Measurements from ENCODE around the gene CAMK2N1.
"Not testable (repeated sequence)": the region's sequence is repeated elsewhere in the genome, so short reads cannot be mapped to it uniquely, and the experiment has no call there.

Gene CAMK2N1

DNA sequence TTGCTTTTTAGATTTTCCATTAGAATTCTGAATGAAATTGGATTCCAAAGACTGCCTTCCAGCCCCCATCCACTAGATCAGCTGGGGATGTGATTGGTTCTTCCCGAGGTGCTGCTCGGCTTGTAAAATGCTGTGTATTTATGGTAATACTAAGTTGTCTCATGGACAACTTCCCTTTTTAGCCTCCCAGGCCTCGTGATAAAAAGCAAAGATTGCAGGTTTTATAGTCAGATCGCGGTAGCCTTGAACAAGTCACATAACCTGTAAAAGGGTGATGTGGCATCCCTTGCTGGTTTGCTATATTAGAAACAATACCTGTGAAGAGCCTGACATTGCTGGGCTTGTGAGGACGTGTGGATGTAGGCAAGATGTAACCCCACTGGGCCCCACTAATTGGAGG is 11.5 kb upstream of the CAMK2N1 start:
- FAIRE-seq (no peak), DNase-seq (ENCODE audit: insufficient read length, low spot score) (no peak)
- TF ChIP-seq PAX5 (IDR thresholded peaks at IDR 0.05; ENCODE audit: insufficient read depth, low read length, severe bottlenecking) (no peak), POLR2A (IDR thresholded peaks at IDR 0.05; ENCODE audit: low read depth, low read length) (no peak), POU2F2 (IDR thresholded peaks at IDR 0.05; ENCODE audit: low read depth, low read length) (no peak), SPI1 (IDR thresholded peaks at IDR 0.05; ENCODE audit: low read depth, low read length) (no peak), POLR2AphosphoS5 (IDR thresholded peaks at IDR 0.05; ENCODE audit: low read depth, low read length) (no peak), TAF1 (IDR thresholded peaks at IDR 0.05; ENCODE audit: low read depth, low read length) (no peak)

DNA sequence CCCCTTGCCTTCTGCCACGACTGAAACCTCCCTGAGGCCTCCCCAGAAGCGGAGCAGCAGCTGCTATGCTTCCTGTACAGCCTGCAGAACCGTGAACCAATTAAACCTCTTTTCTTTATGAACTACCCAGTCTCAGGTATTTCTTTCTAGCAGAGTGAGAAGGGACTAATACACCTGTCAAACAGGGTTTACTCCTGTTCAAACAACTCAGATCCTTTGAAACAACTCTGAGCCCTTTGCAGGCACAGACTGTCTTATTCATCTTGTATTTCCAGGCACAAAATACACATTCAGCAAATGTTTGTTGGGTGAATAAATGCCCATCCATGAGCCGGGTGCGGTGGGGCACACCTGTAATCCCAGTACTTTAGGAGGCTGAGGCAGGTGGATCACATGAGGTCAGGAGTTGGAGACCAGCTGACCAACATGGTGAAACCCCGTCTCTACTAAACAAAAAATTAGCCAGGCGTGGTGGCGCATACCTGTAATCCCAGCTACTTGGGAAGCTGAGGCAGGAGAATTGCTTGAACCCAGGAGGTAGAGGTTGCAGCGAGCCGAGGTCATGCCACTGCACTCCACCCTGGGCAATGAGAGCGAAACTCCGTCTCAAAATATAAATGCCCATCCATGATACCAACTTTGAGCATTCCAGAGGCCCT is 10.8 kb upstream of the CAMK2N1 start:
- not testable (repeated sequence) for FAIRE-seq
- TF ChIP-seq POLR2A (IDR thresholded peaks at IDR 0.05; ENCODE audit: low read depth, low read length) = peak; percentile 20; the same call in 1 of the 2 replicates

DNA sequence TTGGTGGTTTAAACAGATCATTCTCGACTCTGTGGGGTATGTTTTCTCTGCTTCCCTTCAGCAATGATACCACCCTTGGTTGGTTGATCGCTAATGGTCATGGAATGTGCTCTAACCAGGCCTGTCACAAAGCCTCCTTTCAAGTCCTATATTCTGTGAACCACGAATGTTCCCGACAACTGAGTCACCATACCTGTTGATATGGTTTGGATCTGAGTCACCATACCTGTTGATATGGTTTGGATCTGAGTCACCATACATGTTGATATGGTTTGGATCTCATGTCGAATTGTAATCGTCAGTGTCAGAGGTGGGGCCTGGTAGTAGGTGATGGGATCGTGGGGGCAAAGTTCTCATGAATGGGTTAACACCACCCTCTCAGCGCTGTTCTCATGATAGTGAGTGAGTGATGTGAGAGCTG is 10.2 kb upstream of the CAMK2N1 start:
- peak; percentile 63 for FAIRE-seq
- TF ChIP-seq PAX5 (IDR thresholded peaks at IDR 0.05; ENCODE audit: insufficient read depth, low read length, severe bottlenecking) (no peak), POLR2A (IDR thresholded peaks at IDR 0.05; ENCODE audit: low read depth, low read length) (no peak), POLR2AphosphoS5 (IDR thresholded peaks at IDR 0.05; ENCODE audit: low read depth, low read length) (no peak), TAF1 (IDR thresholded peaks at IDR 0.05; ENCODE audit: low read depth, low read length) (no peak), SPI1 (IDR thresholded peaks at IDR 0.05; ENCODE audit: low read depth, low read length) (0 out of 2 replicates have a peak, but pooled peaks have one; percentile 1), POU2F2 (IDR thresholded peaks at IDR 0.05; ENCODE audit: low read depth, low read length) (no peak)
- DNase-seq (ENCODE audit: insufficient read length, low spot score) = no peak

More for the DNA sequence above, 10.8 kb upstream of the CAMK2N1 start:
- DNase-seq (ENCODE audit: insufficient read length, low spot score) = not testable (repeated sequence)

DNA sequence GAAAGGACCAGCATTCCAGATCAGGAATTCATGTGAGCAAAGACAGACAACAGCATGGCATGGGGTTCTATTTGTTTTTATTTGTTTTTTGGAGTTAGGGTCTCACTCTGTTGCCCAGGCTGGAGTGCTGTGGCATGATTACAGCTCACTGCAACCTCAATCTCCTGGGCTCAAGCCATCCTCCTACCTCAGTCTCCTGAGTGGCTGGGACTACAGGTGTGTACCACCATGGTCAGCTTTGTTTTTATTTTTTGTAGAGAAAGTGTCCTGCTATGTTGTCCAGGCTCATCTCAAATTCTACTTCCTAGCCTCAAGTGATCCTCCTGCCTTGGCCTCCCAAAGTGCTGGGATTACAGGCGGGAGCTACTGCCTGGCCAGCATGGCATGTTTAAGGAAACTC is 9.7 kb upstream of the CAMK2N1 start:
- no peak for DNase-seq (ENCODE audit: insufficient read length, low spot score)
- TF ChIP-seq TAF1 (IDR thresholded peaks at IDR 0.05; ENCODE audit: low read depth, low read length) = no peak
- TF ChIP-seq POLR2AphosphoS5 (IDR thresholded peaks at IDR 0.05; ENCODE audit: low read depth, low read length) = no peak
- no peak for TF ChIP-seq POLR2A (IDR thresholded peaks at IDR 0.05; ENCODE audit: low read depth, low read length)
- TF ChIP-seq POU2F2 (IDR thresholded peaks at IDR 0.05; ENCODE audit: low read depth, low read length) = no peak
- no peak for TF ChIP-seq SPI1 (IDR thresholded peaks at IDR 0.05; ENCODE audit: low read depth, low read length)
- TF ChIP-seq PAX5 (IDR thresholded peaks at IDR 0.05; ENCODE audit: insufficient read depth, low read length, severe bottlenecking) = no peak
- no peak for FAIRE-seq

DNA sequence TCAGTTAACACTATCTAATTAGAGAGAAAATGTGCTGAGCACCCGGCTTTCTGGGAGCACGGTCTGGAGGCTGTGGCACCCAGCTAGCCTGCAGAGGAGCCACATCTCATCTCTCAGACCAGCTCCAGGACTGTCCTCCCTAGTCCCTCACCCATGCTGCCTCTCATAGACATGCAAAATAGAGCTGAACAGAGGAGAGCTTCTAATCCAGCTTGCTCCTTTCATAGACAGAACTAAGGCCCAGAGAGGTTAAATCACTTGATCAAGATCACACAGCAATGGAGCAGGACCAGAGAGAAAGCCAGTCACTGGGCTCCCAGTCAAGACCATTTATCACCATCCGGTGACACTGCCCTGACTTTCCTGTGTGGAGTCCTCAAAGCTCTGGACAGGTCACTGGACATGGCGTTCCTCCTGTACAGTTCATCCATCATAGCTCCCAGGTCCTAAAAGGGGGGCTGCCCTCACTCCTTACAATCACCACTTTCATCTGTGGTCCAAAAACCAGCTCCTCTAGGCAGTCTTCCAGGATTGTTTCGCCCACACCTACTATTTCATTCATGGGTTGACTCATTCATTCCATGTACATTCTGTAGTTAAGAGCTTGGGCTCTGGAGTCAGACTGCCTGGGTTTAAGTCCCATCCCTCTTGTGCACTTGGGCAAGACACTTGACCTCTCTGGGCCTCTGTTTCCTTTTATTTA is 8.8 kb upstream of the CAMK2N1 start:
- DNase-seq (ENCODE audit: insufficient read length, low spot score) (no peak), FAIRE-seq (no peak)
- TF ChIP-seq TAF1 (IDR thresholded peaks at IDR 0.05; ENCODE audit: low read depth, low read length) = no peak
- TF ChIP-seq POLR2A (IDR thresholded peaks at IDR 0.05; ENCODE audit: low read depth, low read length) = no peak
- no peak for TF ChIP-seq POLR2AphosphoS5 (IDR thresholded peaks at IDR 0.05; ENCODE audit: low read depth, low read length)
- TF ChIP-seq SPI1 (IDR thresholded peaks at IDR 0.05; ENCODE audit: low read depth, low read length) = no peak
- TF ChIP-seq PAX5 (IDR thresholded peaks at IDR 0.05; ENCODE audit: insufficient read depth, low read length, severe bottlenecking) = no peak
- no peak for TF ChIP-seq POU2F2 (IDR thresholded peaks at IDR 0.05; ENCODE audit: low read depth, low read length)

DNA sequence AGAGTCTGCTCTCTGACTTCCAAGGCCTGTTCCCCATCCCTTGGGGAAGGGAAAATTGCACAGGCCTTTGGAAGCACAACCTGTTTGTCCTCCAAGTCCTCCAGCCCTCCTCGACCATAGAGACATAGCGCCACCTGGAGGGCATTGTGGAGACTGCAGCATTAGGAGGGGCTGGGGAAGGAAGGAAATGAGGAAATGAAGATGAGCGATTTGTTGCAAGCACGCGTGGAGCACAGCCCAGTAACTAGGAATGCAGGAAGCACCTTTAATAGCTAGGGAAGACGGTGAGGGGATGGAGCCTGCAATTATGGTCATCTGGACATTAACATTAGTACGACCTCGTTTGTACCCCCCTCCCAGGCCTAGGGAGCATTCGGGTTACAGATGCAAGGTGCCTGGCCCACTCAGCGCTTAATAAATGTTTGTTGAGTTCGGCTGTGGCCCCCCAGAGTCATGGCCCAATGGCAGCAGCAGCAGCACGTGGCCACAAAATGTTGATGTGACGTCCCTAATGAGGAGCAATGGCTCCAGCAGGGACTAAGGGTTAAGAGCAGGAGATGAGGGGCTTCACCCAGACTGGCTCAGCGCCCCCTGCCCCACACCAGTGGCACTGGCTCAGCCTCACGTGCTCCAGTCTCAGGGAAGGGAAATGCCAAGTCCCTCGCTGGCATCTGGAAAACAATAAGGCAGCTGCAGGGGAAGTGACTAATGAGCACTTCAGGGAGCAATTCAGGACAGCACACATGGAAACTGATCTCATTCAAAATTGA is 8.0 kb upstream of the CAMK2N1 start:
- FAIRE-seq = peak; percentile 96
- no peak for TF ChIP-seq POU2F2 (IDR thresholded peaks at IDR 0.05; ENCODE audit: low read depth, low read length)
- TF ChIP-seq SPI1 (IDR thresholded peaks at IDR 0.05; ENCODE audit: low read depth, low read length) = peak; percentile 90
- DNase-seq (ENCODE audit: insufficient read length, low spot score) = peak; percentile 68

DNA sequence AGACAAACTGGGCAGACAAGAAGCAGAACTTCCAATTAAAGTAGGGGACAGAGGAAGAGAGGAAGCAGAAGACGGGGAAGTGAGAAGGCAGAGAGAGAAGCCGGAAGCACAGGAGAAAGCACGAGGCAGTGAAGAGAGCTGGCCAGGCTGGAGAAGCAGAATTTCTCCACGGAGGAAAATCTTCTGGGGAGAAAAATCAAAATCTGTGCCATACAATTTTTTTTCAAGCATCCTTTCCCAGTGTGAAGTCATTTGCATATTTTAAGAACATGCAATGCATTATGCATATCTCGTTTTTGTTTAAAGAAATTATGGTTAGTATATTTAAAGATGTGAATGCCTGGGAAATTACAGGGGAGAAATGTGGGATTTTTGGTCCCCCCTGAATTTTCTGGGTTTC is 7.3 kb upstream of the CAMK2N1 start:
- DNase-seq (ENCODE audit: insufficient read length, low spot score) (no peak), FAIRE-seq (no peak)
- TF ChIP-seq POU2F2 (IDR thresholded peaks at IDR 0.05; ENCODE audit: low read depth, low read length) = no peak
- TF ChIP-seq PAX5 (IDR thresholded peaks at IDR 0.05; ENCODE audit: insufficient read depth, low read length, severe bottlenecking) = no peak
- no peak for TF ChIP-seq TAF1 (IDR thresholded peaks at IDR 0.05; ENCODE audit: low read depth, low read length)
- TF ChIP-seq POLR2AphosphoS5 (IDR thresholded peaks at IDR 0.05; ENCODE audit: low read depth, low read length) = no peak
- no peak for TF ChIP-seq SPI1 (IDR thresholded peaks at IDR 0.05; ENCODE audit: low read depth, low read length)
- TF ChIP-seq POLR2A (IDR thresholded peaks at IDR 0.05; ENCODE audit: low read depth, low read length) = no peak

DNA sequence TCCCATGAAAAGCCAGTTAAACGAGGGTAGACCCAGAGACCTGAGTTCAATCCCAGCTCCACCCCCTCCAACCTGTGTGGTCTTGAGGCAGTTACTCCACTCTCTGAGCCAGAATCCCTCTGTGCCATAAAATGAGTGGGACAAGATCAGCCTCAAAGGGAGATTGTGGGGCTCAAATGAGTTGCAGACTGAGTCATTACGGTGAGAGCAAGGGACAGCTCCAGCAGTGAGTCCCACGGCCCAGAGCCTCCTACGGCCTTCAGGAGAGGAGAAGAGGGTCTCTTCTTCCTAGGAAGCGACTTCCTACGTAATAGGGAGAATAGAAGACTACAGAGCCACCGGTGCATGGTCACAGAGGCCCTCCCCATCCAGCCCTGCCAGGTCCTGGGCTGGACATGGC is 6.7 kb upstream of the CAMK2N1 start:
- FAIRE-seq (no peak), DNase-seq (ENCODE audit: insufficient read length, low spot score) (no peak)
- TF ChIP-seq TAF1 (IDR thresholded peaks at IDR 0.05; ENCODE audit: low read depth, low read length) (no peak), POU2F2 (IDR thresholded peaks at IDR 0.05; ENCODE audit: low read depth, low read length) (no peak), POLR2A (IDR thresholded peaks at IDR 0.05; ENCODE audit: low read depth, low read length) (no peak), POLR2AphosphoS5 (IDR thresholded peaks at IDR 0.05; ENCODE audit: low read depth, low read length) (no peak), PAX5 (IDR thresholded peaks at IDR 0.05; ENCODE audit: insufficient read depth, low read length, severe bottlenecking) (no peak), SPI1 (IDR thresholded peaks at IDR 0.05; ENCODE audit: low read depth, low read length) (no peak)

DNA sequence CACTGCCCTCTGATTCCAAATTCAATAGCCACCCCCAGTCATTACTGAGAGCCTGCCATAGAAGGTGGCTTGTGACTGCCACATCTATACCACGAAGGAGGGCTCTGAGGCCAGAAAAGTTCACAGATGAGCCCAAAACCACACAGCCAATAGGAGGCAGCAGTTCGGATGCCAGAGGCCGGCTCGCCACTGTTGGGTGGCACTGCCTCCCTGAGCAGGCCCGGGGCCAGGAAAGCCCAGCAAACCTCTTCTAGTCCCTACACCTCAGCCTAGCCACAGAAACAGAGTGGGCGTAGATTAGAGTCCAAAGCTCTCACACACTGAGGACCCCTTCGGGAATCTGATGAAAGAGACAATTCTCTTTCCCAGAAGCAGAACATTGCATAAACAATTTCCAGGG is 5.9 kb upstream of the CAMK2N1 start:
- no peak for FAIRE-seq

More for the DNA sequence above, 5.9 kb upstream of the CAMK2N1 start:
- TF ChIP-seq SPI1 (IDR thresholded peaks at IDR 0.05; ENCODE audit: low read depth, low read length) = no peak
- TF ChIP-seq POLR2A (IDR thresholded peaks at IDR 0.05; ENCODE audit: low read depth, low read length) = no peak
- TF ChIP-seq TAF1 (IDR thresholded peaks at IDR 0.05; ENCODE audit: low read depth, low read length) = no peak
- no peak for DNase-seq (ENCODE audit: insufficient read length, low spot score)

Data from GM12891 (cell line).